Stimulated activated CD8-positive, alpha-beta memory T cell treated with anti-CD3 and anti-CD28 coated beads, Interleukin-7, amount 100 ng/mL, for 4 hours (primary cell): Measurements from ENCODE around the gene ENPP5.
"Not testable (repeated sequence)": the region's sequence is repeated elsewhere in the genome, so short reads cannot be mapped to it uniquely, and the experiment has no call there.

Experiments used
- DNase-seq, 2 donors: peaks; one replicate each; pipeline ENCODE4 v3.0.0-alpha.2; 2020; ENCODE audit warnings: low read depth in 2 of 2

The ENPP5 gene

GRCh38 chr6:46174904-46175303 is 4.1 kb upstream of the ENPP5 start:
- DNase-seq, result peak in 1 of 2 donors; percentile 8

GRCh38 chr6:46172176-46172575 is 1.4 kb upstream of the ENPP5 start:
- DNase-seq, result no peak

GRCh38 chr6:46160102-46160501 is 10.7 kb downstream of the ENPP5 start:
- no peak for DNase-seq

GRCh38 chr6:46159229-46159628 is 11.6 kb downstream of the ENPP5 start:
- DNase-seq, result no peak

GRCh38 chr6:46156701-46157100 is 14.1 kb downstream of the ENPP5 start:
- no peak for DNase-seq

GRCh38 chr6:46149066-46149465 is 21.7 kb downstream of the ENPP5 start:
- DNase-seq, result not testable (repeated sequence)

- no peak for DNase-seq
Observed at GRCh38 chr6:46144270-46144669, 26.5 kb downstream of the ENPP5 start.

- DNase-seq, result no peak
Observed at GRCh38 chr6:46138281-46138680, 32.5 kb downstream of the ENPP5 start.

GRCh38 chr6:46137387-46137786 is 33.4 kb downstream of the ENPP5 start:
- DNase-seq, result no peak

GRCh38 chr6:46136831-46137230 is 33.9 kb downstream of the ENPP5 start:
- DNase-seq, result no peak

- no peak for DNase-seq
Observed at GRCh38 chr6:46135176-46135575, 35.6 kb downstream of the ENPP5 start.

- no peak for DNase-seq
Observed at GRCh38 chr6:46134216-46134615, 36.6 kb downstream of the ENPP5 start.

GRCh38 chr6:46131291-46131690 is 39.5 kb downstream of the ENPP5 start:
- DNase-seq, result not testable (repeated sequence)

- no peak for DNase-seq
Observed at GRCh38 chr6:46130666-46131065, 40.1 kb downstream of the ENPP5 start.

- DNase-seq, result peak; percentile 82 to 85
Observed at GRCh38 chr6:46129629-46130511, 40.9 kb downstream of the ENPP5 start, which contains the start of gene ENPP4. Gene ENPP4, plus strand, starts transcription at chr6:46129989. Its CDS starts 9,595 bp downstream, at chr6:46139584.

GRCh38 chr6:46129291-46129628 is 41.5 kb downstream of the ENPP5 start:
- no peak for DNase-seq

- DNase-seq, result no peak
Observed at GRCh38 chr6:46128476-46128875, 42.3 kb downstream of the ENPP5 start.

- not testable (repeated sequence) for DNase-seq
Observed at GRCh38 chr6:46119679-46120078, 51.1 kb downstream of the ENPP5 start.

GRCh38 chr6:46118836-46119235 is 51.9 kb downstream of the ENPP5 start:
- DNase-seq, result no peak

GRCh38 chr6:46118157-46118556 is 52.6 kb downstream of the ENPP5 start:
- DNase-seq, result no peak

GRCh38 chr6:46116289-46116688 is 54.5 kb downstream of the ENPP5 start:
- DNase-seq, result no peak

GRCh38 chr6:46115634-46116033 is 55.1 kb downstream of the ENPP5 start:
- no peak for DNase-seq

GRCh38 chr6:46113370-46113769 is 57.4 kb downstream of the ENPP5 start:
- DNase-seq, result no peak
